ELR (cell line): ENCODE measurements around the gene LCA5.
"Not testable (repeated sequence)": the region's sequence is repeated elsewhere in the genome, so short reads cannot be mapped to it uniquely, and the experiment has no call there.

ENCODE experiments used
- DNase-seq: peaks from one replicate; pipeline ENCODE4 v3.0.0-alpha.2; 2015; ENCODE audit warnings: low read depth

Gene LCA5

DNA sequence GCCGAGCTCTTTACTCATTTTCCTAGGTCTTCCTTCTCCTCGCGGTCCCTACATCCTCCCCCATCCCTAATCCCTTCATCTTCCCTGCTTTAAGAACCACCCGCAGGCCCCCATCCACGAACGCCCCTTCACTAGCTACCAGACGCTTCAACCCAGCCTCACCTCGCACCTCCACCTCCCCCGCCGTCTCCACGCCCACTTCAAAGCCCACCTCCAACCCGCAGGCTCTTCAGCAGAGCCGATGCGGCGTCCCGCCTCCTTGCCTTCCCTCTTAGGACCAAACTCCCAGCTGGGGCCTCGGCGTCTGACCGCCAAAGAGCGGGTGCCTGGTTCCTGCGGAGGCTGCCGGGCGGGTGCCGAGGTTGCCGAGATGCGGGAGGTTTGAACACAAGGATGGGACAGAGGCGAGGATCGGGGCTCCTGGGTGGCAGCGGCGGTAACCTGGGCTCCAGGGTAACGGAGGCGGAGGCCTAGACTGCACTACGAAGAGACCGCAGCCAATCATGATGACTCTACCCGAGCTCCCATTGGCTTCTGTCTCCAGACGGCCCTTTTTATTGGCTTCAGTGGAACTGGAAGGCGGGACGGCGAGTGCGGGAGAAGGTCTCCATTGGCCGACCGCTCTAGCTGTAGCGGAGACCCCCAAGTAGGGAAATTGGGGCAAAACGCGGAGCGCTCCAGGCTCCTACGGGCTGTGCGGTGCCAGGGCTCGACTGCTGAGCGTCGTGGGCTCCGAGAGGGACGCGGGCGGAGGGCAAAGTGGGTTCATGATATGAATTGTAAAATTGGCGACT is at the start of gene LCA5:
LCA5 (minus strand) TSS at position 477 of the 794 bp plus-strand sequence. CDS start 18,536 bp downstream, outside the sequence.
- peak; percentile 98 for DNase-seq

DNA sequence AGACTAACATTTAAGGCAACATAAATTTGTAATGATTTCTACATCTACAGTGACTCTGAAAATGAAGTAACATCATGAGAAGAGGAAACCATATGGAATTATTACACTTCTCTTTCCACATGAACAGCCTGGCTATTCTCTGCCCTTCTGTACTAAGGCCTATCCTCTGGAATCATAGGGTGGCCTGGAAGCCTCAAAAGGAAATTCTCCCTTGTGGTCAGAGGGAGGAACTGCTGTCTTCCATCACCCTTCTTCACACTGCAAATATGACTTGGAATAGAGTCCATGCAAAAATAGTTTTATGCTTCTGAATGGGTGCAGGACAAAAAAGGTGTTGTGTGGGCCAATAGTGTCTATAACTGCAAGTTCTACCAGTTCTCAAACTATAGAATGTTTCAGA is 49.3 kb upstream of the LCA5 start:
- DNase-seq: peak; percentile 58

DNA sequence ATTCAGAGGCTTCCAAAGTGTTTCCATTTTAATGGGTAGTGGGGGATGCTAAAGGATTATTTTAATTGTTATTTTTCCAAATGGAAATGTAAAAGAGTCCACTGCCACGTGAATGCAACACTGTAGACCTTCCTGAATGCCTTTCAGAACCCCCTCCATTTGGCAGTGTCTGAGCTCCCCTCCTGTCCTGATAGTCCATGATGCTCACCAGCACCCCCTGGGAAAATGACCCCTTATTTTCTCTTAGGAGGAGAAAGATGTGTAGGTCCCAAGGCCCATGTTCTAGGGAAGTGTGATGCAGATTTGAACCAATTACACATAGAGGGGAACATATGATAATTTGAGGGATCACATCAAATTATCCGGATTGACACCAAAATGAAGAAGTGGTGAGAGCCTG is 47.1 kb upstream of the LCA5 start:
- no peak for DNase-seq

DNA sequence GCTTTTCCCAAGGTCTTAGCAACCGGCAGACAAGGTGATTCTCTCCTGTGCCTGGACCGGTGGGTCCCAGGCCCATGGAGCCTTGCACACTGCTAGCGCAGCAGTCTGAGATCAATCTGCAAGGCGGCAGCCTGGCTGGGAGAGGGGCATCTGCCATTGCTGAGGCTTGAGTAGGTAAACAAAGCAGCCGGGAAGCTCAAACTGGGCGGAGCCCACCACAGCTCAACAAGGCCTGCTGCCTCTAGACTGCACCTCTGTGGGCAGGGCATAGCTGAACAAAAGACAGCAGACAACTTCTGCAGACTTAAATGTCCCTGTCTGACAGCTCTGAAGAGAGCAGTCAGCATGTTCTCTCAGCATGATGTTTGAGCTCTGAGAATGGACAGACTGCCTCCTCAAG is 40.7 kb upstream of the LCA5 start:
- DNase-seq: not testable (repeated sequence)

DNA sequence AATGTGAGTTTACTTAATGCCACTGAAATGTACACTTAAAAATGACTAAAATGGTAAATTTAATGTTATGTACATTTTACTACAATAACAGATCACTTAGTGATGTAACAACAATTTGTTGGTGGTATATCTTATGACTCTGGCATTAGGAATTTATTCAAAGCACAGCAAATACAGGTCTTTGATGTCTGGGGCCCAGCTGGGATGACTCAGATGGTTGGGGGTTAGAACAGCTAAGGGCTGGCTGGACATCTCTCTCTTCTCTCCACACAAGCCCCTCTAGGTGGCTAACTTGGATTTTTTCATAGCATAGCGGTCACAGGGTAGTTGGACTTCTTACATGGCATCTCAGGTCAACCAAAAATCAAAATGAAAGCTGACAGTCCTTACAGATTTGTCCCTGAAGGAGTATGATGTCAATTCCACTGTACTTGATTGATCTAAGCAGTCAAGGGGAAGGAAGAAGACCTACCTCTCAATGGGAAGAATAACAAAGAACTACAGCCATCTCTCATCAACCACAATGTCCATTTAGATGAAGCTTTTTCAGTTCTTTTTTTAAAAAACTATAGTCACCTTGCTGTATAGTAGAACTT is 37.5 kb upstream of the LCA5 start:
- peak; percentile 77 for DNase-seq

DNA sequence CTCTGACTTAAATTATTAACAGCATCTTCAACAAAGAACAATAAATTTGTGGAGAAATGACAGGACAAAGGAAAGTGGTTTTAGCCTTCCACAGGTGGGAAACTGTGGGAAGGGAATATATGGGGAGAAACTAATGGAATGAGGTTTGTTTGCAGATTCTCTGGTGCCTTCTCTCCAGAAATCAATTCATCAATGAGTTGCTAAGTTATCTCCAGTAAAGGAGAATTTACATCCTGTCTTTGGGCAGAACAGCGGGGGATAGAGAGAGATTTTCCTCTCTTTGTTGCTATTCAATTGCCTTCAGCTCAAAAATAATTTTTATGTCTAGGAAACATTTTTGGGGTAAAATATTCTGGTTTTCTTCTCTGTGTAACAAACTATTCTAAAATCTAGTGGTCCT is 36.9 kb upstream of the LCA5 start:
- DNase-seq: no peak

DNA sequence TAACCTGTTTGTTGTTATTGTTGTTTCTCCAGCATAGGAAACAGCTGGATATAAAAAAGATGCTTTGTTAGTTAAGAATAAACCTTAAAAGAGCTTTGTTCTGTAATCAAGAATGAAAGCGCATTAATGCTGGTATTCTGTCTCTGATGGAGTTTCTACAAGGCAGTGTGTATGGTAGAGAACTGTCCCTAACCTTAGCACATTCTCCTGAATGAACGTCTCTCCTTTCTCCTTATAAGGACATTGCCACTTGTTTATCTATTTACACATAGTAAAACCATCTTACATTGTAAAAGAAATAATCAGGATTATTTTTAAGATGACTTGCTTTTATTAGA is 33.8 kb upstream of the LCA5 start:
- no peak for DNase-seq

DNA sequence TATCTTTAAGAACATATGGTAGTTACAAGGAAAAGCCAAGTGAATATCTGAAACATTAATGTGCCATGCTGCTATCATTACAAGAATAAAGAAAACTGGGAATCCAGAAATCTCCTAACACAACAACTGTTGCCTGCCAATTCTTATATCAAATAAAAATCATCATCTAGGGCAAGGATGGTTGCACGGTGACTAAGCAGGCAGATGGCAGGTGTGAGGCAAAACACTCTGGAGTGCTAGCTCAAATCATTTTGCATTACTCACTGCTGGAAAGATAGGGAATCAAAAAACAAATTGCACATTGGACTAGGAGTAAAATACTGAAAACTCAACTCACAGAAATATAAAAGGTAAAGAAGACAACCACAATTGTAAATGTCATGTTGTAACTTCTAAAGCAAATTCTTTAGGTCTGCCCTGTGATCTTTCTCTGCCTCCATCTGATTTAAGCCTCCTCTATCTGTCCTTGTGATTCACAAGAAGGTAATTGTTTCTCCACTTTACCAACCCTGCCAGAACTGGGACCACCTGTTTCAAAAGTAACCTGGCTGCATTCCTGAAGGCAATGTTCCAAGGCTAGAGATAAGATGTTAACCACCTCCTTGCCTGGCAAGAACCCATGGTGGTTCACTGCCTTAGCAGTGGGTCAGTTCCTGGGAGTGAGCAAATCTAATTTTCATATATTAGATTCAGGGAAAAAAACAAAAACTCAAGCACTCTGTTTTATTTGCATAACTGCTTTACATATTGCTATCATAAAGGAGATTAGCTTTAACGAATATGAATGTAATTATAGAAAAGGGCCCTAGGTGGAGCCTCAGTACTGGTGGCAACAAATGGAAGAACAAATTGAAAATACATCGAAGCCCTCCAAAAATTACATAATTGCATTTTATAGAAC is 33.1 kb upstream of the LCA5 start:
- peak; percentile 57 for DNase-seq

DNA sequence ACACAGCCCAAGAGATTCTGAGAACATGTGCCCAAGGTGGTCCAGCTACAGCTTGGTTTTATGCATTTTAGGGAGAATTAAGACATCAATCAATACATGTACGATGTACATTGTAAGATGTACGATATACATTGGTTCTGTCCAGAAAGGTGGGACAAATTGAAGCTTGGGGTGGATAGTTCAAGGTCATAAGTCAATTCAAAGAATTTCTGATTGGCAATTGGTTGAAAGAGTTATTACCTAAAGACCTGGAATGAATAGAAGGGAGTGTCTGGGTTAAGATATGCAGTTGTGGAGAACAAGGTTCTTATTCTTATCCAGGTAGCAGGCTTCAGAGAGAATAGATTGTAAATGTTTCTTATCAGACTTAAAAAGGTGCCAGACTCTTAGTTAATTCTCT is 31.8 kb upstream of the LCA5 start:
- DNase-seq: no peak

DNA sequence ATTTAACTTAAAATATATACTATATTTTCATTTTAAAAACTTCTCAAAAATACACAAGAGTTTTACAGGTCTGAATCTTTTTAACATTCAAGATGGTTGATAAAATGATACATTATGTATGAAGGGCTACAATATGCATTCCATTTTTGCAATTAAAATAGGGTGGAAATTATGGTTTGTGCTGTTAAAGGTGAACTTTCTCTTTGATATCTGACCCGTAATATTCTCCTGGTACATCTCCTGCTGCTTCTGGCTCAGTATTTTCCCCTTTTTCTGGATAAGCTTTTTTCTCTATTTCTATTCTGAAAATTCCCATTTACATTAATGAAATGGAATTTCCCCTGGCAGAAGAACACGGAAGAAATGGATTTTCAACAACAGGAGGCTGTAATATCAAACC is 27.4 kb upstream of the LCA5 start:
- DNase-seq: no peak

DNA sequence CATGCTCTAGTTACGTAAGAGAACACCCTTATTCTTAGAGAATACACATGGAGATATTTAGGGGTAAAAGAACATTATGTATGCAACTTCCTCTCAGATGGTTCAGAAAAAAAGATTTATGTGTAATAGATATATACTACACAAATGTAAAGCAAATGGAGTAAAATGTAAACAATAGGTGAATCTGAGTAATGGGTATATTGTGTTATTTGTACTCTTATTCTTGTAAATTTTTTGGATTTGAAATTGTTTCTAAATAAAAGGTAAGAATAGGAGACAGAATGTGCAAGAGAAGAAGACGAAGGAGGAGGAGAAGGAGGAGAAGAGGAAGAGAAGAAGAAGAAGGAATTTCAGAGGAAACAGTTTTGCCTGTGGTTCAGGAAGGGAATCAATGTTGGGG is 22.5 kb upstream of the LCA5 start:
- no peak for DNase-seq

DNA sequence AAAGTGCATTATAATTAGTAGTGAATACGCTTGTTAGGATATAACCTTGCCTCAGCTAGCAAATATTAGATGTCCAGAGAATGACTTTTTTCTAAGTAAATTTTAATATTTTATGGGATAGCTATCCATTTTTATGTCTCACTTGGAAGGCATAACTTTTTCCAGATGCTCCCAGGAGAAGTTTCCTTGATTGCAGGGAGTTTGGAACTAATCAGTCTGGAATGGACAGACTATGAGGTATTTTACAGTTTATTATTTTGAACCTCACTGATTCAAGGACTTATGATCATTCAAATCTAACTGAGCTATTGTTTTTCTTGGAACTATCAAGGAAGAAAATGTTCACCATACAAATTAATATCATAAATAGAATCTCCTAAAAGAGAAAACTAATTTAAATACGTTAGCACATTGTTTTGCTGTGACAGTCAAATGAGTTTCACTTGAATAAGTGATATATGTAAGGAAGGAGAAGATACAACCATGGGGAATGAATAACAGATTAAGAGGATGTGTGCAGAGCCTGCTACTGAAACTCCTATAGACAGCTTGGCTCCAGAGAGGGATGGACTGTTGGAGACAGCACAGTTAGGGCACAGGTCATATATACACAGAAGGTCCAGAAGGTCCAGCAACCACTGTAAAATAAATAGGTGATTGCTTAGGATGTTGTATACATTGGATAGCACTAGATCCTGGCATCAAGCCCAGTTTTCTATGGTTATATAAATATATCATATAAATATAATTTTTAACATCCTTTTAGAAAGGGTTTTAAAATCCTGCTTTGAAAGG is 20.6 kb upstream of the LCA5 start:
- DNase-seq: no peak

DNA sequence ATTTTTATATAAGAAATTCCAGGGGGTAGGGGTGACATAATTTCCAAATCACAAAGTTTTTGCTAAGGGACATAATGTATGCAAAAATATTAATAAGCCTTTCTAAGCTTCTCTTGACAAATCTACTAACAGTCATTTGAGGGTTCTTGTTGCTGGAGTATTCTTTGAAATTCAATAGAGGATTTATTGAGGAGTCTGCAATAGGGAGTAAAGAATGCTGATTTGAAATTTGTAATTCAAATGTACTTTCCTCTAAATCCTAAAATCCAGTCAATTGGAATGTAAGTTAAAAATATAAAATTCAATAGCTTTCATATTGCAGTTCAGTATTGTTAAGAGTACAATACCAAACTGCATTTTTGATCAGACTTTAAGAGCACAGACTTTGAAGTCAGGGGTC is 17.1 kb upstream of the LCA5 start:
- no peak for DNase-seq

DNA sequence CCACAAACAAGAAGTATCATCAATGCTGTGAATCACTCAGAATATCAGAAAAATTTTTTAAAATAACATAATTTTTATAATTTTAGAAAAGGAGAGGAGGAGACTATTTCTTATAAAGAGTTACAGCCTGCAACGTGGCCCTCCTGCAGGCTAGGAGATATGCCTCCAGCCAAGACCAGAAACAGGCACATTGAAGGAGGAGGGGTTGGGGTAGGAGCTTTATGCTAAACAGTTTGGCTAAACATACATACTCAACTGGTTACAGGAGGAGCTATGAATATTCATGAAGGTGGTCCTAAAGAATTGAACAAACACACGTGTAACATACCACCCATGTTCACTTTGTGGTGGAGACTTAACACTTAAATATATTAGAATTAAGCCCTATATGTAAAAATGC is 14.2 kb upstream of the LCA5 start:
- no peak for DNase-seq

DNA sequence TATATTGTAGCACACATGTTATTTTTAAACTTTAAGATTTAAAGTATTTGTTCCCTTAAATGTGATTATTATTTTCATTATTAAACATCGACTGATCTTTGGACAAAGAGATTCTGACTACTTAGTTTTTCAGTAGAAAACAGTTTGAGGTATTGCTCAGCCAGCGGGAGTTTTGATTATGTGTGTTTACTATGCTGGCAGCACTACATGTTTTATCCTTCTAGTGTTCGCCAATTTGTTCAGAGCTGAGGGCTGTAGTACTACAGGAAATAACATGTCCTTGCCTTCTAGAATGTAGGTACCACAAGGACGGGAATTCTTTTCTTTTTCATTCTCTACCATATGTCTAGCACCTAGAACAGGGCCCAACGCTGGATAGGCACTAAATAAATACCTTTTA is 11.1 kb upstream of the LCA5 start:
- no peak for DNase-seq

DNA sequence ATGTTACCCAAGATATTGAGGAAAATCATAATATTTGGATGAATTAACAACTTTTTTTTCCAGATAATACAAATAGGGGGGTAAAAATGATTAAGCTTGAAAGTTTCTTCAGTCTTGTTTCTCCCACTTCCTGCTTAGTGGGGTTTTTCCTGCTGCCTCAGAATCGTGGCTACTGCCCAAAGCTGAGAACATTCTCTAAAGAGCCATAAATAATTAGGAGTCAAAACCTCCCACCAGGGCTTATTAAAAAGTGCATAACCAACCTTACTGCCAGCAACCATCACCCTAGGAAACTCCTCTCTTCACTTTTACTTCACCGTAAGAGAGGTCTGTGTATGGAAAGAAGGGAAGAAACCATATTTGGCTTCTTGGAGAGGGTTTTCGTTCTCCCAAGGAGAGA is 9.0 kb upstream of the LCA5 start:
- DNase-seq: no peak

DNA sequence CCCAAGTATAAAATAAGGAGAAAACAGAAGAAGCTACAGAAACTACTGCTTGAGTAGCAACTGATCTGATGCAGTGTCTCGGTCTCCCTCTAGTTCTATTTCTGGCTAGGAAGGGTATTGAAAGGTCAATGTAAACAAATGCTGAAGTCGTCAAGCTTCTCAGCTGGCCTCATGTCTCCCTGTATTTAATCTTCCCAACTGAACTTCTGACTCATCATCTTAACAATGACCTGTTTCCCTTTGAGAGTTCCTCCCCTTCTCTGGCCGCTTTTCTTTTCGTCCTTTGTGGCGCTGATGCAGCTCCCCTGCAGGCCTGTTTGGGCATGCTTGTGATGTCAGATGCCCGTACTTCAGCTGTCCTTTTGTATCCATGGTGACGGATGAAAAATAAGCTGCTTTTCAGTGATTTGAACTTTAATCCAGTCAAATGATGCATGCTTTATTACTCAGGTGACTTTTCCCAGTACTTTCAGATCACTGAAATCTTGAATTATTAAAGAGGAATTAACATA is 7.8 kb upstream of the LCA5 start:
- peak; percentile 98 for DNase-seq

DNA sequence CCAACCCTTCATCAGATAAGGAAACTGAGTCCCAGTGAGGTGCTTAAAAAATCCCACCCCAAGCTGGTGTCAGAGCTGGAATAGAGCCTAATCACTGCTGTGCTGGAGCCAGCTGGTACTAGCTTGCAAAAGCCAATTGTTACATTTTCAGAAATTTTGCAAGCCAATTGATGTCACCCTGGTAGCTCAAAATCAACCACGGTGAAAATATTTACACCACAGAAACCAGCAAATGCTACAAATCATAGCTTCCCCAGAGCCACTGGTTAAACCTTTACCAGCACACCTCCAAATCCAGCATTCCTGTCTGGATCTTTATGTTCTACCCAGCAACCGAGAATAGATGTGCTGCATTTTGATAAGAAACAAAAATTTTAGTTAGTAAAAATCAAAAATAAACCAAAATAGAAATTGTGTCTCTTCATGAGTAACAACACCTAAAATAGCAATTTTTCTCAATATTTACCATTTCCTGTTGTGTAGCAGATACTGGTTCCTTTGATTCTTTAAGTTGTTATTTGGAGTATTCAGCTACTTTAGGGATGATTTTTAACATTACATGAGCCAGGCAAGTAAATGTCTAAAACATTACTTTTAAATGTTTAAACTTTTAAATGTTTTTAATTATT is 7.2 kb upstream of the LCA5 start:
- peak; percentile 10 for DNase-seq

DNA sequence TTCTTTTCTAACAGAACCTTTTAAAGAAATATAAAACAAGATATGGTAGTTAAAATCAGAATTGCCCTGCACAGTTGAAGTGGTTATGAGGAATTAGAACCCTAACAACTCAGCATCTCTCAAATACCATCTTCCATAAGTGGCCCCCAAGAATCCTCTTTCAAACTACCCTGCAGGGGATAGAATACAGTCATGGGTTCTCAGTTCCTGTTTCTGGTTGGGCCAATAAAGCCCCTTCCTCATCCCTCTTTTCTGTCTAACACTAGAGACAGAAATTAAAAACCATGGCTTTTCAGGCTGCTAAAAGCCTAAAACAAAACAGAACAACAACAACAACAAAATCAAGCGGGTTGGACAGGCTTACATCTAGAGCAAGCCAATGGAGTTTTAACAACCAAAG is 6.7 kb upstream of the LCA5 start:
- no peak for DNase-seq

DNA sequence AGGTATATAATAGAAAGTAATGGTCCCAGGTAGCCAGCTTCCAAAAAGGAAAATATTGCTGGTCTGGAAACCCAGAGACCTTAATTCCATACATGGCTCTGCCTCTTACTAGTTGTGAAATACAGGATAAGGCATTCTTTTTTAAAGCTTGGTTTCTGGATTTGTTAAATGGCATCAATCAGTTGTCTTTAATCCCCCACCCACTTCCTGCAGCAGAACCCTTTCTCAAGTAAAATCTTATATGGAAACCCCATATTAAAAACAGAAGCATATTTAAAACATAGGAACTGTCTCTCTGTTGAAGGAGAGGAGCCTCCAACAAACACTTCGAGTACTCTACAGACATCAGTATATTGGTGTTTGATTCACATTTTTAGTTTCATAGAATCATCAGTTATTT is 6.2 kb upstream of the LCA5 start:
- DNase-seq: no peak
